AG04450 (cell line): ENCODE data around the gene HMHB1. TPM values are rescaled to one million over a fixed set of nuclear protein-coding genes. Genes with fewer than 3 reads are reported as not detected.

ENCODE experiments used
- CTCF ChIA-PET: fragments of 300-600, 350-600 bp; formaldehyde crosslinking; extraction: SDS; loops from one replicate; lab custom pipeline; 2022; ENCODE audit warnings: antibody characterized with exemption, inconsistent platforms; lab: Charles Lee
- POLR2A ChIA-PET: fragments of 350-600 bp; formaldehyde crosslinking; extraction: SDS; loops from one replicate; lab custom pipeline; 2021; ENCODE audit warnings: antibody characterized with exemption, inconsistent platforms; lab: Yijun Ruan, JAX
- DNase-seq: peaks from one replicate; pipeline ENCODE4 v3.0.0-alpha.2; 2011; ENCODE audit warnings: low read depth, low spot score
- H3K27ac ChIP-seq: one replicate; pipeline ENCODE4 v1.5.1; 2012; ENCODE audit warnings: low read depth, low read length, control low read depth
- H3K27me3 ChIP-seq: one replicate; pipeline ENCODE4 v1.6.0; 2012; ENCODE audit warnings: low read length; ENCODE audit not compliant: control insufficient read depth, insufficient read depth
- H3K4me3 ChIP-seq: 2 replicates; pipeline ENCODE4 v1.5.1; 2011; ENCODE audit warnings: mild to moderate bottlenecking, low read depth, low read length, control low read depth
- H3K9me3 ChIP-seq: 2 replicates; pipeline ENCODE4 v1.5.1; 2012; ENCODE audit warnings: low read length; ENCODE audit not compliant: control insufficient read depth, insufficient read depth
- polyA minus RNA-seq: library from RNA; depleted of rRNA, polyadenylated mRNA; stranded (reverse); fragments of >200 nt; gene quantifications from 2 replicates; pipeline ENCODE4 v1.2.3, GENCODE V29; 2011; rRNA and poly(A)+ RNA removed
- polyA plus RNA-seq: library from polyadenylated mRNA; depleted of rRNA; stranded (reverse); fragments of >200 nt; gene quantifications from 2 replicates; pipeline ENCODE4 v1.2.3, GENCODE V29; 2011; rRNA removed
- TF ChIP-seq, protein P1 (sequence below): IDR thresholded peaks from 2 replicates; pipeline ENCODE4 v1.5.1; 2011; ENCODE audit warnings: low read depth, low read length, control low read depth, inconsistent platforms

HMHB1 gene
- polyA plus RNA-seq, result not detected in 2 replicates
- not detected in 2 replicates for polyA minus RNA-seq

DNA sequence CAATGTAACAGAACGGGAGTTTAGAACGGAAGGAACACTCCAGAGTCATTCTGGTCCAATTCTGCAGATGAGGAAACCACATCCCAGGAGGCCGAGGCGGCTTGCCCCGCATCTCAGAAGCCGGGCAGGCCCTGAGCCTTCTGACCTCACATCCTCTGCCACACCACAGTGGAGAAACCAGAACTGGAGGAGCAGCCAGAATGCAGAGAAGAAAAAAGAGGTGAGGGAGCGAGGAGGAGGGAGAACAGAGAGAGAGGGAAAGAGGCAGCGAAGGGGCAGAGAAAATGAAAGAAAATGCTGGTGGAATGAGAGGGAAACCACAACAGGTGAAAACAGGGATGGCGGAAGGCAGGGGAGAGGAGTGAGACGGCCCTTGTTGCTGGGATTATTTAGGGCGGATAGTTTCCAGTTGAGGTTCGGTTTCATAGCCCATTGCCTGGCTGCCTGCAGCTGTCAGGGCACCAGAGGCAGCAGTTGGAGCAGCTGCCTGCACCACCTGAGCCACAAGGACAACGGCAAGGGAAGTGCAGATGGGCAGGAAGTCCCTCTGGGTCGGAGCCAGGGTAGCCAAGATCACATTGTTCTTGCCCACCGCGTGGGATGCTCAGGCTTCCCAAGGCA lies at the start of gene HMHB1:
HMHB1 (plus strand) TSS at position 77 of the 621 bp plus-strand sequence.
- no peak for DNase-seq
- ChIA-PET POLR2A (no interaction called here), CTCF (no interaction called here)
- Histone ChIP-seq H3K4me3 (no peak within 1 kb of the TSS), H3K9me3 (no peaks in the 10 kb centered on the region), H3K27me3 (no peaks in the 10 kb centered on the region), H3K27ac (no peak within 1 kb of the TSS)
- TF ChIP-seq, protein P1, sequence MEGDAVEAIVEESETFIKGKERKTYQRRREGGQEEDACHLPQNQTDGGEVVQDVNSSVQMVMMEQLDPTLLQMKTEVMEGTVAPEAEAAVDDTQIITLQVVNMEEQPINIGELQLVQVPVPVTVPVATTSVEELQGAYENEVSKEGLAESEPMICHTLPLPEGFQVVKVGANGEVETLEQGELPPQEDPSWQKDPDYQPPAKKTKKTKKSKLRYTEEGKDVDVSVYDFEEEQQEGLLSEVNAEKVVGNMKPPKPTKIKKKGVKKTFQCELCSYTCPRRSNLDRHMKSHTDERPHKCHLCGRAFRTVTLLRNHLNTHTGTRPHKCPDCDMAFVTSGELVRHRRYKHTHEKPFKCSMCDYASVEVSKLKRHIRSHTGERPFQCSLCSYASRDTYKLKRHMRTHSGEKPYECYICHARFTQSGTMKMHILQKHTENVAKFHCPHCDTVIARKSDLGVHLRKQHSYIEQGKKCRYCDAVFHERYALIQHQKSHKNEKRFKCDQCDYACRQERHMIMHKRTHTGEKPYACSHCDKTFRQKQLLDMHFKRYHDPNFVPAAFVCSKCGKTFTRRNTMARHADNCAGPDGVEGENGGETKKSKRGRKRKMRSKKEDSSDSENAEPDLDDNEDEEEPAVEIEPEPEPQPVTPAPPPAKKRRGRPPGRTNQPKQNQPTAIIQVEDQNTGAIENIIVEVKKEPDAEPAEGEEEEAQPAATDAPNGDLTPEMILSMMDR, result no peak

DNA sequence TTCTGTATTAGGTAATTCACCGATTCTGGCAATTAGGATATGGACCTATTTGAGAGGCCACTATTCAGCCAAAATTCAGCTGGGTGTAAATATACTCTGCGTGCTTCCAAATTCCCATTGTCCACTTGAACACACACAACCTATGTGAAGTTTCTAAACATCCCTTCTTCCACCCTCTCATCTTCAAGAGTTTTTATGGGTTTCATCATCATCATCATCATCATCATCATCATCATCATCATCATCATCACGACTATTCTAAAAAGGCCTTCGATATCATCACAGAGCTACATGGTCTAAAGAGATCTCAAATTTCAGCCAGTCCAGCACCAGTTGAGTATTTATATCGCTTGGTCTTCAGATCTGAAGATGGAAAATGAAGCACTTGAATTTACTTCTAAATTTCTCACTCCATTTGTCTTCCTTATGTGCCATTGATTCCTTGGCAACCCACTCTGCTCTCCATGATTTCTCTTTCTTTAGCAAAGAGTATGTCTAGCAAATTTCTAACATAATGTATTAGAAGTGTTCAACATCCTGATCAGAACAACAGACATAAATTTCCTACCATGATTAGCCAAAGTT lies 49.2 kb upstream of the HMHB1 start:
- no peak for DNase-seq
- H3K27me3 ChIP-seq, result no peaks in the 10 kb centered on the region
- no peaks in the 10 kb centered on the region for H3K9me3 ChIP-seq
- CTCF ChIA-PET, result interaction anchor here (0.6 kb wide), 1 partner anchor 193 kb away, joined by 3 read pairs; no protein-coding TSS in a partner anchor
- TF ChIP-seq, protein P1, result no peak
- no peak overlapping the region for H3K27ac ChIP-seq
- no peak overlapping the region for H3K4me3 ChIP-seq
- POLR2A ChIA-PET, result no interaction called here

DNA sequence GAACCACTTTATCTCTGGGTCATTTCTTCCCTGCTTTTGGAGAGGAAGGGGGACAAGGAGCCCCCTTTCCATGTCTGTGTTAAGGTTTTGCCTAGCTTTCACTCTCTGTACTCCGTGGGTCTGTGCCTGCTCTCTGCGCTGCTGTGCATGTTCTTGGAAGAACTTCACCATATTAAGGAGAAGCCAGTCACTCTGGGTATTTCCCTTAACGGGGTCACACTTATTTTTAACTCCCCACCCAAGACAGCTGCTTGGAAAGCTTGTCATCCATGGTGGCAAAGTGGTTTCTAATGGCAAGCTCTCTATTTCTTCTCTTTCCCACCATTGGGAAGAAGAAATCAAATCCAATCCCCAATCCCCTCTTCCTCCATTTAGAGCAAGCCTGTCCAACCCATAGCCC lies 44.8 kb upstream of the HMHB1 start:
- no peak for DNase-seq
- ChIA-PET CTCF (no interaction called here), POLR2A (no interaction called here)
- TF ChIP-seq, protein P1, result no peak
- no peaks in the 10 kb centered on the region for H3K27me3 ChIP-seq
- no peak overlapping the region for H3K4me3 ChIP-seq
- H3K27ac ChIP-seq, result no peak overlapping the region
- no peaks in the 10 kb centered on the region for H3K9me3 ChIP-seq

DNA sequence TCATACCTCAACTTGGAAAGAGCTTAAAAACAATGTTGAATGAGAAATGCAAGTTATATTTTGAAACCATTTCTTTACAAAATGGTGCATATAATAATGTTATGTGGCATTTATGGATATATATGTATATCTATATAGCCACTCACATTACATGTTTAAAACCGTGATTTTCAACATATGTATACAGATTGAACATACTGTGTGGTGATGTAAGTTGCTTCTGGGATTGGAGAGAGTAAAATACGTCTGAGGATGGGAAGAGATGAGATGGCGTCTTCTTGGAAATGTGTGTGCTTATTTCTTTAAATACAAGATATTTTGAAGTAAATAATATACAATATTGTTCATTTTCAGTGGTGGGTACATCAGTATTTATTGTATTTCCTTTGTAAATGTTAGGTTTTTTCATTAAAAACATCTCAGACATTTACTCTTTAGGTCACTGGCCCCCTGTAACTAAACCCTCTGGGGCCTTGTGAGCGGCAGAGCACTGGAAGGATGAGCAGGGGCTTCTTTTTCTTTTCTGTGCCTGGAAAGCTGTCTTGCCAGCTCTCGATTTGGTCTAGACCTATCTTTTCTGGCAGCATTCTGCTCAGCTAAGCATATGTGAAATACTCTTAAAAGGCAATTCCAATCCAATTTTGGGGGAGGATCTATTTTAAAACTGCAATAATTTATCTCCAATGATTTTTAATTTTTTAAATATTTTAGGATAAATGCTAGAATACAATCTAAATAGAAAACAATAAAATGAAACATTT lies 42.8 kb upstream of the HMHB1 start:
- no peak for DNase-seq
- no peak overlapping the region for H3K27ac ChIP-seq
- no peaks in the 10 kb centered on the region for H3K9me3 ChIP-seq
- TF ChIP-seq, protein P1, result no peak
- H3K4me3 ChIP-seq, result no peak overlapping the region
- no peaks in the 10 kb centered on the region for H3K27me3 ChIP-seq
- ChIA-PET CTCF (no interaction called here), POLR2A (no interaction called here)

DNA sequence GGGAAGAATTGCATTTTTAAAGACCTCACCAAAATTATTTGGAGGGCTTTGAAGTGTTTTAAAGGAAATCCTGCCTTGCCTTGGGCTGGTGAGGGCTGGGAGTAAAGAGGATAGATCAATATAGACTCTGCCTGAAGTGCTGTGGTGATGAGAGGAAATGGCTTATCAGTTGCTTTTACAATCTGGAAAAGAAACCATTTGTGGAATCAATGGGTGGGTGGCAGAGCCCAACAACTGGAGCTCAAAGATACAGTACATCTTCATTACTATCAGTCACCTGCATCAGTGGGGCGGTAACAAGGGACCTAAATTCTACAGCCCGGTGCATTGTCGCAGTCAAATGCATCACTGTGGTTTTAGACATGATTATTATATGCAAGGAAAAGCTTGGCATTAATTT lies 41.5 kb upstream of the HMHB1 start:
- CTCF ChIA-PET, result no interaction called here
- Histone ChIP-seq H3K27me3 (no peaks in the 10 kb centered on the region), H3K4me3 (no peak overlapping the region), H3K27ac (no peak overlapping the region), H3K9me3 (no peaks in the 10 kb centered on the region)
- TF ChIP-seq, protein P1, result no peak
- no peak for DNase-seq
- POLR2A ChIA-PET, result interaction anchor here (1.0 kb wide), 1 partner anchor 12 kb away, joined by 4 read pairs; no protein-coding TSS in a partner anchor
